ENCODE measurements around the gene MRFAP1.

- TF ChIP-seq CTCF (IDR thresholded peaks at IDR 0.05) (no peak), POLR2A (IDR thresholded peaks at IDR 0.05) (peak; percentile 4 to 53)
Observed at GRCh38 chr4:6673660-6674499, 33.4 kb downstream of the MRFAP1 start.
